K562 (cell line): ENCODE data around the gene BAIAP2. TPM values are rescaled to one million over a fixed set of nuclear protein-coding genes. Genes with fewer than 3 reads are reported as not detected.
A peak's percentile ranks its signal among the peaks of the same experiment; 100 is the strongest.

Experiments
- ATAC-seq: fragments of 200-7000 bp; cut with Tn5 transposase; 3 replicates; pipeline ENCODE4 v1.9.1; 2020; ENCODE audit warnings: moderate library complexity
- BruUV-seq: library from RNA; stranded (reverse); fragments of 400-500 nt; replicated peaks from 2 replicates; lab custom pipeline; 2021; lab: Mats Ljungman, UMichigan
- CTCF ChIA-PET: fragments of 300-600 bp; formaldehyde crosslinking; extraction: SDS; loops from one replicate; lab custom pipeline; 2021; ENCODE audit warnings: low intra/inter-chr PET ratio; lab: Yijun Ruan, JAX
- POLR2A ChIA-PET: fragments of 300-600, 350-650 bp; sonication (Branson Sonifier 250); formaldehyde crosslinking; extraction: SDS; loops from one replicate; lab custom pipeline; 2021; ENCODE audit warnings: antibody characterized with exemption, inconsistent platforms; lab: Yijun Ruan, JAX
- DNase-seq, 4 experiments: peaks; one replicate each; pipeline versions ENCODE4 v3.0.0 to v3.0.0-alpha.2; 2011 to 2018; ENCODE audit warnings: low spot score in 3 of 4, mixed read lengths in 3 of 4; ENCODE audit errors: extremely low read depth in 1 of 4
- FAIRE-seq: peaks from 2 replicates; lab custom pipeline; 2011; peaks lifted over from hg19 to GRCh38; lab: Jason Lieb, UNC
- H2AFZ ChIP-seq: 2 replicates; pipeline ENCODE4 v1.6.0; 2011; ENCODE audit warnings: low read depth, low read length, control low read depth, inconsistent platforms
- H3K27ac ChIP-seq: fragments of 200-600 bp; 3 replicates; pipeline ENCODE4 v1.8.0; 2011; ENCODE audit warnings: low read depth, mild to moderate bottlenecking, control low read depth, inconsistent platforms, low read length, moderate library complexity, mixed read lengths; ENCODE audit errors: extremely low read depth
- H3K27me3 ChIP-seq, 2 experiments: fragments of 300-600 bp in 1 of 2; 2 replicates in 1 of 2; 3 replicates in 1 of 2; pipeline versions ENCODE4 v1.6.0 to v1.8.0; 2011; ENCODE audit warnings: inconsistent platforms in 2 of 2, low read length in 2 of 2, mild to moderate bottlenecking in 1 of 2, mixed read lengths in 1 of 2, moderate library complexity in 1 of 2; ENCODE audit not compliant: control insufficient read depth in 2 of 2, insufficient read depth in 2 of 2
- H3K36me3 ChIP-seq: fragments of 300-600 bp; 3 replicates; pipeline ENCODE4 v1.8.0; 2011; ENCODE audit warnings: mild to moderate bottlenecking, low read length, inconsistent platforms; ENCODE audit not compliant: control insufficient read depth, insufficient read depth
- H3K4me1 ChIP-seq, 2 experiments: fragments of 200-600 bp in 1 of 2; replicated peaks in 1 of 2; 2 replicates in 1 of 2; 3 replicates in 1 of 2; pipeline versions ENCODE4 v1.5.1 to v1.8.0; 2011; ENCODE audit warnings: inconsistent platforms in 2 of 2, low read length in 2 of 2, mild to moderate bottlenecking in 1 of 2, mixed read lengths in 1 of 2, moderate library complexity in 1 of 2; ENCODE audit not compliant: control insufficient read depth in 2 of 2, insufficient read depth in 2 of 2
- H3K4me2 ChIP-seq: 2 replicates; pipeline ENCODE4 v1.6.1; 2011; ENCODE audit warnings: low read length, control low read depth, inconsistent platforms, mixed read lengths; ENCODE audit not compliant: insufficient read depth
- H3K4me3 ChIP-seq: fragments of 200-600 bp; sonication (generic), shearing (Covaris generic); 2 replicates; pipeline ENCODE4 v1.5.1; 2016; ENCODE audit warnings: control low read depth, inconsistent platforms
- H3K79me2 ChIP-seq: fragments of 200-600 bp; 3 replicates; pipeline ENCODE4 v1.8.0; 2011; ENCODE audit warnings: low read length, inconsistent platforms; ENCODE audit not compliant: control insufficient read depth, insufficient read depth
- H3K9ac ChIP-seq, 2 experiments: 2 replicates each; pipeline versions ENCODE4 v1.6.0 to v1.6.1; 2011; ENCODE audit warnings: low read depth in 2 of 2, low read length in 2 of 2, control low read depth in 1 of 2, inconsistent platforms in 1 of 2, mild to moderate bottlenecking in 1 of 2, mixed read lengths in 1 of 2; ENCODE audit not compliant: insufficient read depth in 1 of 2
- H3K9me1 ChIP-seq: one replicate; pipeline ENCODE4 v1.6.0; 2011; ENCODE audit warnings: inconsistent platforms, mild to moderate bottlenecking, low read length, moderate library complexity; ENCODE audit not compliant: control insufficient read depth, insufficient read depth
- H3K9me3 ChIP-seq: replicated peaks from 2 replicates; pipeline ENCODE4 v1.5.1; 2011; ENCODE audit warnings: low read depth, low read length, inconsistent platforms; ENCODE audit not compliant: control insufficient read depth, insufficient read depth
- H4K20me1 ChIP-seq: replicated peaks from 2 replicates; pipeline ENCODE4 v1.6.1; 2011; ENCODE audit warnings: low read length, inconsistent platforms, mixed read lengths; ENCODE audit not compliant: control insufficient read depth, insufficient read depth
- BRD9 ChIP-seq: fragments of 450-650 bp; IDR thresholded peaks from 2 replicates; pipeline ENCODE4 v1.6.1; 2018; ENCODE audit warnings: low read depth; ENCODE audit not compliant: partially characterized antibody
- CCAR2 ChIP-seq: fragments of 200-400 bp; formaldehyde crosslinking; IDR thresholded peaks from 2 replicates; pipeline ENCODE4 v1.6.1; 2017; ENCODE audit warnings: mild to moderate bottlenecking, low read depth, low read length
- ETS2 ChIP-seq: IDR thresholded peaks from 2 replicates; pipeline ENCODE4 v1.6.1; 2016; ENCODE audit warnings: borderline replicate concordance, missing genetic modification characterization, mild to moderate bottlenecking, moderate library complexity, missing compliant biosample characterization; ENCODE audit not compliant: poor library complexity, severe bottlenecking
- HNRNPL ChIP-seq: fragments of 200-400 bp; formaldehyde crosslinking; IDR thresholded peaks from 2 replicates; pipeline ENCODE4 v1.6.1; 2017; ENCODE audit warnings: low read depth, mild to moderate bottlenecking, low read length
- MLX ChIP-seq, 2 experiments: fragments of 450-650 bp in 1 of 2; sonication (generic) in 1 of 2; formaldehyde crosslinking; conservative IDR thresholded peaks; 2 replicates each; pipeline versions ENCODE4 v1.4.0 to v1.8.1; 2020 to 2022; ENCODE audit warnings: mild to moderate bottlenecking in 1 of 2, missing genetic modification reagents in 1 of 2
- PKNOX1 ChIP-seq: fragments of 450-650 bp; IDR thresholded peaks from 2 replicates; pipeline ENCODE4 v1.6.1; 2016
- PRMT5 ChIP-seq: sonication (generic); formaldehyde crosslinking; IDR thresholded peaks from 2 replicates; pipeline ENCODE4 v1.5.0; 2020; ENCODE audit warnings: missing genetic modification reagents
- ZNF232 ChIP-seq: sonication (generic); formaldehyde crosslinking; IDR thresholded peaks from 2 replicates; pipeline ENCODE4 v1.8.0; 2022; ENCODE audit warnings: mild to moderate bottlenecking, missing genetic modification reagents
- WGBS: fragments of 100-300 bp; shearing (Covaris generic); methylation state at CpG from one replicate; pipeline ENCODE4 v1.1.6; 2016; ENCODE audit warnings: low coverage, mixed read lengths; ENCODE audit not compliant: insufficient coverage; ENCODE audit errors: missing lambda C conversion rate; 5-methylcytosine and 5-hydroxymethylcytosine counted together
- in situ Hi-C: fragments of 300-500 bp; cut with MboI; formaldehyde crosslinking; loops from 4 replicates; pipeline ENCODE4 v1.15.0; 2018; ENCODE audit warnings: inconsistent platforms, mixed read lengths
- intact Hi-C: fragments of 100-400 bp; cut with micrococcal nuclease; formaldehyde crosslinking; loops from 2 replicates; pipeline ENCODE4 v1.14.2; 2022
- polyA plus RNA-seq, 8 experiments: library from polyadenylated mRNA; depleted of rRNA in 4 of 8; stranded (reverse) in 5 of 8; unstranded in 3 of 8; fragments of >200 nt; fragmentation: Nextera tagmentation in 2 of 8; fragmentation: Illumina TruSeq in 1 of 8; extraction: Ambion mirVana in 2 of 8; extraction: Trizol in 1 of 8; gene quantifications; 2 replicates each; pipeline versions ENCODE4 v1.2.1 to v1.2.3, GENCODE V29; 2011 to 2014; ENCODE audit warnings: inconsistent platforms in 1 of 8, missing spikeins in 1 of 8
- total RNA-seq, 7 experiments: library from RNA; depleted of rRNA in 6 of 7; stranded (reverse); fragments of >200 nt in 6 of 7; fragmentation: Illumina TruSeq in 2 of 7; extraction: Trizol in 2 of 7; gene quantifications; 2 replicates each; pipeline versions ENCODE4 v1.2.1 to v1.2.3, GENCODE V29; 2011 to 2021; ENCODE audit warnings: low replicate concordance in 1 of 7

Gene BAIAP2
- total and polyA plus RNA-seq, 9 of the 15 experiments (the other 6 are each of a cell fraction or from before 2014, with no cell fraction given): 2.3 to 51.6 (median 18.4) TPM

DNA sequence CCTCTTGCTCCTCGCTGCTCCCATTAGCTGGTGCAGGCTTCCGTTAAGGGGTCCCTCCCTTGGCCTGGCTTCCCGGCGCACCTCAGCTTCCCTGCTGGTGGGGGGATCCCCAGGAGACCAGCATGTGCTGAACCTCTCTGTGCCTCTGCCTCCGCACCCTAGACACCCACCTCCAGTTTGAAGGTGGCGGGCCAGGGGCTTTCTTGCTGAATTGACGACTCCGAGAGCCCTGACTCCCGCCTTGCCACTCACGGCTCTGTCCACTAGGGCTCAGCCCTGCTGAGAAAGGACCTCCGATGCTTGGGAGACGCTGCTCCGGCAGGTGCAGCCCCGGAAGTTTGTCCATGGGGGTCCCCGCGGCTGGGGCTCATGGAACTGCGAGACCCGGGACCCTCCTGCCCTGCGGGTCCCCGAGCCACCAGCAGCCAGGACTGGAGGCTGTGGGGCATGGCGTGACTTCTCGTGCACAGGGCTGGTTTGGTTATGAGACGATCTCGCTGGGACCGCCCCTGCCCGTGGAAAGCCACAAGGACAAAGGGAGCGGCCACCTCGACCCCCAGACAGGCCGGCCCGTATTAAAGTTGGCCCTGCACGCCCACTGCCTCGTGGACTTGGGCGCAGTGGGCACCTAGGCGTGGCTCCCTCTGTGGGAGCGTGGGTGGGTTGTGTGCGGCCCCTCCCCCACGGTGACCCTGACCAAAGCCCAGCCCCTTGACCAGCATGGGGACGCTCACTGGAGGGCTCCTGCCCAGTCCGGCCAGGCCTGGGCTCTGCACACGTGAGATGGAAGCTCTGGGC is 35.2 kb upstream of the BAIAP2 start:
- Histone ChIP-seq H3K36me3 (peaks cover 49% of the 10 kb centered on the region; the same call in 1 of the 3 replicates), H4K20me1 (no peaks in the 10 kb centered on the region), H2AFZ (no peak overlapping the region), H3K4me3 (no peak overlapping the region), H3K9ac (peak overlapping the region in 1 of 2 experiments; percentile 45; a peak in 1 of 4 replicates), H3K4me1 (peaks cover 18 to 73% of the 10 kb centered on the region in 2 experiments), H3K4me2 (no peak overlapping the region), H3K79me2 (no peaks in the 10 kb centered on the region), H3K27ac (no peak overlapping the region), H3K9me3 (no peaks in the 10 kb centered on the region), H3K9me1 (no peaks in the 10 kb centered on the region), H3K27me3 (no peaks in the 10 kb centered on the region)
- in situ Hi-C loops: loop anchor here (5.0 kb wide), 1 partner anchor 228 kb away; no protein-coding TSS in a partner anchor
- 93% methylated on average over 26 of the region's 40 CpGs for WGBS
- ChIA-PET POLR2A (interaction anchor here (0.8 to 2.9 kb wide), 3 partner anchors 8 to 20 kb away, joined by 3 to 13 read pairs (median 4); no protein-coding TSS in a partner anchor), CTCF (no interaction called here)
- intact Hi-C loops: no loop called here
- FAIRE-seq: no peak
- ATAC-seq: no peak
- BruUV-seq: no TSS peak
- DNase-seq: peak in 1 of 4 experiments; percentile 11
- TF ChIP-seq PKNOX1 (no peak), HNRNPL (0 out of 2 replicates have a peak, but pooled peaks have one; percentile 47), BRD9 (no peak), MLX (CRISPR knock-in tag; conservative IDR thresholded peaks at IDR 0.05) (no peak), PRMT5 (CRISPR knock-in tag) (no peak), ETS2 (tag) (no peak), CCAR2 (no peak), ZNF232 (CRISPR knock-in tag) (no peak)
